Muscle layer of duodenum (tissue), 2 donors: Measurements from ENCODE around the gene TUBB4B.
A peak's percentile ranks its signal among the peaks of the same experiment; 100 is the strongest.

Source experiments
- H3K27ac ChIP-seq: one replicate; pipeline ENCODE4 v1.7.0; 2013; ENCODE audit warnings: mild to moderate bottlenecking, low read length
- H3K27me3 ChIP-seq: one replicate; pipeline ENCODE4 v1.7.0; 2013; ENCODE audit warnings: low read depth, mild to moderate bottlenecking, control low read depth, low read length
- H3K36me3 ChIP-seq, 2 donors: one replicate each; pipeline ENCODE4 v1.7.0; 2013; ENCODE audit warnings: low read length in 2 of 2, control low read depth in 1 of 2, mild to moderate bottlenecking in 1 of 2; ENCODE audit not compliant: insufficient read depth in 2 of 2, control insufficient read depth in 1 of 2
- H3K4me1 ChIP-seq, 2 donors: one replicate each; pipeline ENCODE4 v1.7.0; 2013; ENCODE audit warnings: low read length in 2 of 2, mild to moderate bottlenecking in 2 of 2, control low read depth in 1 of 2, moderate library complexity in 1 of 2; ENCODE audit not compliant: insufficient read depth in 2 of 2, control insufficient read depth in 1 of 2
- H3K4me3 ChIP-seq, 2 donors: one replicate each; pipeline ENCODE4 v1.7.0; 2013; ENCODE audit warnings: low read length in 2 of 2, low read depth in 1 of 2, mild to moderate bottlenecking in 1 of 2
- H3K9me3 ChIP-seq, 2 donors: one replicate each; pipeline ENCODE4 v1.7.0; 2013; ENCODE audit warnings: low read length in 2 of 2, control low read depth in 1 of 2, mild to moderate bottlenecking in 1 of 2; ENCODE audit not compliant: control insufficient read depth in 1 of 2
- donor health status: healthy.

The TUBB4B gene

DNA sequence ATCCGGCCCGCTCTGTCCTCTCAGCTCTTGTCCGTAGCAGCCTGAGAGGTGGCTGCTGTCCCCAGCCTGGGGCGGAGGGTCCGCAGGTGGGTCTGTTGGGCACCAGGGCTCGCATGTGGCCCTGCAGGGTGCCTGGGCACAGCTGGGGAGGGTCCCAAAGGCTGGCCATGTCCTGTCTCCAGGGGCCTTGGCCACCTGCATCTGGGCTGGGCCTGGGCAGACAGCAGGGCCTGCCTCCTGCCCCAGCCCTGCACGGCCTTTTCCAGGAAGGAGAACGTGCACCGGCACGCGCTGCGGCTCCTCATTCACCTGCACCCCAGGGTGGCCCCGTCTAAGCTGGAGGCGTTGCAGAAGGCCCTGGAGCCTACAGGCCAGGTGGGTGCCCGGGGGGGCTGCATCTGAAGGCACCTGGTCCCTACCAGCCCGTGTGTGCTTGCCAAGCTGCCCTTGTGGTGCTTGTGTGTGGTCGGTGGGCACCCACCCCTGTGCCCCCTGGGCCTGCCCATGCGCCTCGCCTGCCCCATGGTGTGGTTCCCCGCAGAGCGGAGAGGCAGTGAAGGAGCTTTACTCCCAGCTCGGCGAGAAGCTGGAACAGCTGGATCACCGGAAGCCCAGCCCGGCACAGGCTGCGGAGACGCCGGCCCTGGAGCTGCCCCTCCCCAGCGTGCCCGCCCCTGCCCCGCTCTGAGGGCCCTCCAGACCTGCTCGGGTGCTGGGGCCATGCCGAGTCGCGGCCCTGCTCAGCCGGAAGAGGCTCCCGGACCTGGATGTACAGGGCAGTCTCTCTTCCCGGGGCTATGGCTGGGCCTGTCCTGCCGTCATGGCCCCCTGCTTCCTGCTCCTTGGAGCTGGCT lies 31.4 kb downstream of the TUBB4B start:
- Histone ChIP-seq H3K4me1 (peaks cover 12 to 29% of the 10 kb centered on the region in 2 donors), H3K36me3 (peaks cover 15 to 39% of the 10 kb centered on the region in 2 donors), H3K27ac (no peak overlapping the region)

DNA sequence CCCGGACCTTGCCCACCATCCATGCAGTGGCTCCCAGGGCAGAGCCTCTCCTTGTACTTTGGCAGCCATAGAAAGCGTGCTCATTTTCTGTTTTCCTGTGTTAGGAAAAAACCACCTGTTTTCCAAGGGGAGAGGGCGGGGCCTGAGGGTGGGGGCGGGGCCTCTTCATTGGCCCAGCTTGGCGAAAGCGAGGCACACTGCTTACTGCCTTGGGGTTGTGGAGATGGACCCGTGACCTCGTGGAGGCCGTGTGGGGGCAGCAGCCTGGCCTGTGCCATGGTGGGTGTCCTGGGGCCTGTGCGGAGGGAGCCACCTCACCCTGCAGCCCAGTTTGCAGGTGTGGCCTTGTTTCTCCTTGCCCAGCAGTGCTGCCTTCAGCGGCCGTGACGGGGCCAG lies 32.0 kb downstream of the TUBB4B start:
- H3K4me1 ChIP-seq, result peaks cover 12 to 29% of the 10 kb centered on the region in 2 donors
- no peaks in the 10 kb centered on the region for H3K27me3 ChIP-seq
- no peak overlapping the region for H3K27ac ChIP-seq
- no peaks in the 10 kb centered on the region for H3K9me3 ChIP-seq
- H3K36me3 ChIP-seq, result peaks cover 10 to 33% of the 10 kb centered on the region in 2 donors
- H3K4me3 ChIP-seq, result no peak overlapping the region

More for the DNA sequence above, 31.4 kb downstream of the TUBB4B start:
- no peaks in the 10 kb centered on the region for H3K27me3 ChIP-seq
- H3K9me3 ChIP-seq, result no peaks in the 10 kb centered on the region
- no peak overlapping the region for H3K4me3 ChIP-seq

DNA sequence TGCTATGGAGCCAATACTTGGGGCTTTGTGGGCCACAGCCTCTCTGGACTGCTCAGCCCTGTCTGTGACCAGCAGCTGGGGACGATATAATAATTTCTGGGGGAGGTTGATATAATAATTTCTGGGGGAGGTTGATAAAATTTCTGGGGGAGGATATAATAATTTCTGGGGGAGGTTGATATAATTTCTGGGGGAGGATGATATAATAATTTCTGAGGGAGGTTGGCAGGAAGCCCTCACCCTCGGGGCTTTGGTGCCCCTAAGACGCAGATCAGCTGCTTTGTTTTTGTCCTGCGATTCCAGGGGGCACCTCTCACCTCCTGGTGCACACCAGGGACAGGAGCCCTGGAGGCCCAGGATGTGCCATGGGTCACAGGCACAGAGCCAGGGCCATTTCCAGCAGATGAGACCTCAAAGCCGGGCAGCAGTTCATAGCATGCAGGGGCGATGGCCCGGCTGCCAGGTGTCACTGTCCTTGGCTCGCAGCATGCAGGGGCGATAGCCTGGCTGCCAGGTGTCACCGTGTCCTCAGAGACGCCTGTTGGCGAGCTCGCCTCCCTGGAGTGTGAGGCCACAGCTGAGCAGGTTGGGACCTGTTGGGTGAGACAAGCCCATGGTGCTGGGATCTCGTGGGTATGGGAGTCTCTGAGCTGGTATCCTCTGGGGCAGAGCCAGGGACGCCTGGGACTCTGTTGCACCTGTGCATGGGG lies 32.7 kb downstream of the TUBB4B start:
- peak overlapping the region; percentile 51 for H3K27ac ChIP-seq
- H3K36me3 ChIP-seq, result peaks cover 9 to 33% of the 10 kb centered on the region in 2 donors
- no peaks in the 10 kb centered on the region for H3K27me3 ChIP-seq
- H3K4me3 ChIP-seq, result no peak overlapping the region
- peaks cover 12 to 29% of the 10 kb centered on the region in 2 donors for H3K4me1 ChIP-seq
- H3K9me3 ChIP-seq, result no peaks in the 10 kb centered on the region

DNA sequence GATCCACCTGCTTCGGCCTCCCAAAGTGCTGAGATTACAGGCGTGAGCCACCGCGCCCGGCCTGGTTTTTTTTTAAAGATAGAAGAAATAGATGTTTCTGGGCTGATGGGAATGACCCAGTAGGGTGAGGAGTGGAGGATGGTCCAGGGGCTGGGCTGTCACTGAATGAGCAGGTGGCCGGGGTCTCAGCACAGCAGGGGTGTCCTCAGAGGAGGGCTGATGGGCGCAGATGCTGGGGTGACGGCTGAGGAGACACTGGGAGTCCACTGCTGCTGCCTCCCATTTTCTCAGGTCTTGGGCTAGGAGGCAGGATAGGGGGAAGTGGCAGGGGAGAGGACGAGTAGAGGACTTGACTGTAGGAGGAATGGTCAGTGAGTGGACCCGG lies 34.1 kb downstream of the TUBB4B start:
- H3K4me3 ChIP-seq, result no peak overlapping the region
- peaks cover 4 to 33% of the 10 kb centered on the region in 2 donors for H3K36me3 ChIP-seq
- no peaks in the 10 kb centered on the region for H3K9me3 ChIP-seq
- H3K27ac ChIP-seq, result no peak overlapping the region
- H3K27me3 ChIP-seq, result no peaks in the 10 kb centered on the region
- peaks cover 8 to 18% of the 10 kb centered on the region in 2 donors for H3K4me1 ChIP-seq

- no peaks in the 10 kb centered on the region for H3K27me3 ChIP-seq
- H3K4me1 ChIP-seq, result peaks cover 8 to 22% of the 10 kb centered on the region in 2 donors
- H3K9me3 ChIP-seq, result no peaks in the 10 kb centered on the region
- H3K27ac ChIP-seq, result no peak overlapping the region
- H3K36me3 ChIP-seq, result peaks cover 4 to 32% of the 10 kb centered on the region in 2 donors
- H3K4me3 ChIP-seq, result no peak overlapping the region
Measured at GRCh38 chr9:137275588-137276472, 34.7 kb downstream of the TUBB4B start.

GRCh38 chr9:137276473-137277328 lies 35.6 kb downstream of the TUBB4B start:
- H3K9me3 ChIP-seq, result no peaks in the 10 kb centered on the region
- H3K36me3 ChIP-seq, result peaks cover 4 to 26% of the 10 kb centered on the region in 2 donors
- H3K4me1 ChIP-seq, result peaks cover 8 to 26% of the 10 kb centered on the region in 2 donors
- H3K4me3 ChIP-seq, result peak overlapping the region; percentile 50 to 64
- H3K27me3 ChIP-seq, result no peaks in the 10 kb centered on the region
- H3K27ac ChIP-seq, result peak overlapping the region; percentile 51

- Histone ChIP-seq H3K36me3 (peaks cover 0 to 19% of the 10 kb centered on the region in 2 donors), H3K4me3 (peak within 1 kb of the TSS; percentile 50 to 64), H3K9me3 (no peaks in the 10 kb centered on the region), H3K4me1 (peaks cover 8 to 26% of the 10 kb centered on the region in 2 donors), H3K27me3 (no peaks in the 10 kb centered on the region), H3K27ac (peak within 1 kb of the TSS; percentile 72)
Measured at GRCh38 chr9:137277329-137278041, 36.4 kb downstream of the TUBB4B start, which contains the start of gene TOR4A. TOR4A (plus strand) TSS chr9:137277726; CDS start chr9:137278690, 964 bp downstream.

DNA sequence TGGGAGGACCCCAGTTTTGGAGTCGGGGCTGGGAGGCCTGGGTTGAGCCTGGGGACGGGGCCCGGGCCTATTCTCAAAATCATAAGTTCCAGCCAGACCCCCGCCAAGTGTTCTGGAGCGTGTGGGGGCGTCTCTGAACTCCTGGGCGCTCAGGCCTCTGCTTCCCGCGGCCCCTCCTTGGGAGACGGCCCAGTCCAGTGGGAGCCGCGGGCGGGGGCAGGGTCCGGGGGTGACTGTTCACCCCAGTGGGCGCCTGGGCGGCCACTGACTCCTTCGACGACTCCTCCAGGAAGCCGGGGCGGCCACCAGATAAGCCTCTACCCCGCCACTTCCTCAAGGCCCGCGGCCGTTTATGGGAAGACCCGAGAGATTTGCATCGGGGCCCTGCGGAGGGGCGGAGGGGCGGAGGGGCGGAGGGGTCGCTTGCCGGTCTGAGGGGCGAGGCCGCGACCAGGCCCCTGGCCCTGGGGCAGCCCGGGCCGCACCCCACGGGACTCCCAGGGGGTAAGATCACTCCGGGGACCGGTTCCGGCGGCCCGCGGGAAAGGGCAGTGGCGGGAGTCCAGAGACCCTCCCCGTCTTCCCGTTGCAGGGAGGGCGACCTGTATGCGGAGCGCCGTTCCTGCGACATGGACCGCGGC lies 37.1 kb downstream of the TUBB4B start:
- Histone ChIP-seq H3K9me3 (no peaks in the 10 kb centered on the region), H3K27me3 (no peaks in the 10 kb centered on the region), H3K36me3 (peaks cover 0 to 12% of the 10 kb centered on the region in 2 donors), H3K4me1 (peaks cover 8 to 26% of the 10 kb centered on the region in 2 donors), H3K4me3 (peak overlapping the region; percentile 50 to 64), H3K27ac (peak overlapping the region; percentile 72)

GRCh38 chr9:137278721-137279711 lies 37.9 kb downstream of the TUBB4B start:
- no peaks in the 10 kb centered on the region for H3K9me3 ChIP-seq
- peaks cover 0 to 5% of the 10 kb centered on the region in 2 donors for H3K36me3 ChIP-seq
- no peak overlapping the region for H3K27ac ChIP-seq
- peaks cover 8 to 26% of the 10 kb centered on the region in 2 donors for H3K4me1 ChIP-seq
- H3K4me3 ChIP-seq, result peak overlapping the region in 1 of 2 donors; percentile 64
- H3K27me3 ChIP-seq, result no peaks in the 10 kb centered on the region
